Measurements from ENCODE around the gene ZDHHC9. TPM values are rescaled to one million over a fixed set of nuclear protein-coding genes. Genes with fewer than 3 reads are reported as not detected.
A peak's percentile ranks its signal among the peaks of the same experiment; 100 is the strongest.

The ZDHHC9 gene
- total RNA-seq, 1 donor from 2014 or later: 33.1 TPM

GRCh38 chrX:129846716-129847115 lies 3.0 kb upstream of the ZDHHC9 start:
- Histone ChIP-seq H3K9me3 (ENCODE audit: low read depth) (no peaks in the 10 kb centered on the region), H2AFZ (replicated peaks) (no peak overlapping the region), H3K4me2 (no peak overlapping the region), H3K4me1 (peaks cover 5% of the 10 kb centered on the region), H3K4me3 (no peak overlapping the region), H3K27ac (no peak overlapping the region), H3K36me3 (no peaks in the 10 kb centered on the region), H3K9ac (no peak overlapping the region), H3K79me2 (ENCODE audit: low read depth) (peaks cover 12% of the 10 kb centered on the region), H3K27me3 (no peaks in the 10 kb centered on the region), H3F3A (ENCODE audit: low read depth) (no peaks in the 10 kb centered on the region), H4K20me1 (ENCODE audit: low read depth) (no peaks in the 10 kb centered on the region)
- Mint-ChIP-seq H3K27me3 (ENCODE audit: insufficient read depth, low read depth) (peaks cover 6% of the 10 kb centered on the region), H3K27ac (no peak overlapping the region), H3K36me3 (no peaks in the 10 kb centered on the region), H3K9me3 (peaks cover 3% of the 10 kb centered on the region), H3K4me1 (peaks cover 13% of the 10 kb centered on the region), H3K4me3 (no peak overlapping the region)
- TF ChIP-seq EZH2phosphoT487 (IDR thresholded peaks at IDR 0.05) (no peak), EZH2 (IDR thresholded peaks at IDR 0.05) (no peak), CTCF (IDR thresholded peaks at IDR 0.05) (no peak)
- no peak for DNase-seq (ENCODE audit: low spot score)

GRCh38 chrX:129845616-129846190 lies 2.0 kb upstream of the ZDHHC9 start:
- no peak overlapping the region for H3K4me2 ChIP-seq
- H3K27me3 Mint-ChIP-seq (ENCODE audit: insufficient read depth, low read depth): peaks cover 6% of the 10 kb centered on the region
- DNase-seq (ENCODE audit: low spot score): no peak
- H3K4me3 ChIP-seq: no peak overlapping the region
- peaks cover 20% of the 10 kb centered on the region for H3K79me2 ChIP-seq (ENCODE audit: low read depth)
- no peaks in the 10 kb centered on the region for H3K27me3 ChIP-seq
- H4K20me1 ChIP-seq (ENCODE audit: low read depth): no peaks in the 10 kb centered on the region
- H3K9ac ChIP-seq: no peak overlapping the region
- no peaks in the 10 kb centered on the region for H3F3A ChIP-seq (ENCODE audit: low read depth)
- H3K27ac Mint-ChIP-seq: no peak overlapping the region
- H3K27ac ChIP-seq: no peak overlapping the region
- H3K9me3 Mint-ChIP-seq: peaks cover 3% of the 10 kb centered on the region
- peaks cover 2% of the 10 kb centered on the region for H3K36me3 Mint-ChIP-seq
- no peak overlapping the region for H2AFZ ChIP-seq (replicated peaks)
- TF ChIP-seq EZH2phosphoT487 (IDR thresholded peaks at IDR 0.05): no peak
- no peaks in the 10 kb centered on the region for H3K9me3 ChIP-seq (ENCODE audit: low read depth)
- H3K4me1 ChIP-seq: peaks cover 5% of the 10 kb centered on the region
- H3K4me1 Mint-ChIP-seq: peaks cover 21% of the 10 kb centered on the region
- no peak overlapping the region for H3K4me3 Mint-ChIP-seq
- H3K36me3 ChIP-seq: no peaks in the 10 kb centered on the region

GRCh38 chrX:129843209-129843458 lies 552 bp downstream of the ZDHHC9 start:
- Histone ChIP-seq H3K36me3 (no peaks in the 10 kb centered on the region), H3K79me2 (ENCODE audit: low read depth) (peaks cover 32% of the 10 kb centered on the region), H2AFZ (replicated peaks) (no peak overlapping the region), H3K4me3 (peak overlapping the region; percentile 63), H4K20me1 (ENCODE audit: low read depth) (peaks cover 6% of the 10 kb centered on the region), H3K4me1 (peaks cover 13% of the 10 kb centered on the region), H3K9me3 (ENCODE audit: low read depth) (no peaks in the 10 kb centered on the region), H3K27me3 (no peaks in the 10 kb centered on the region), H3F3A (ENCODE audit: low read depth) (no peaks in the 10 kb centered on the region), H3K27ac (no peak overlapping the region), H3K9ac (no peak overlapping the region), H3K4me2 (peak overlapping the region; percentile 71)
- H3K9me3 Mint-ChIP-seq: no peaks in the 10 kb centered on the region
- peaks cover 5% of the 10 kb centered on the region for H3K36me3 Mint-ChIP-seq
- peaks cover 39% of the 10 kb centered on the region for H3K4me1 Mint-ChIP-seq
- H3K27ac Mint-ChIP-seq: no peak overlapping the region
- H3K27me3 Mint-ChIP-seq (ENCODE audit: insufficient read depth, low read depth): peaks cover 10% of the 10 kb centered on the region
- peak overlapping the region; percentile 97 for H3K4me3 Mint-ChIP-seq
- no peak for TF ChIP-seq EZH2 (IDR thresholded peaks at IDR 0.05)
- TF ChIP-seq EZH2phosphoT487 (IDR thresholded peaks at IDR 0.05): no peak
- no peak for TF ChIP-seq CTCF (IDR thresholded peaks at IDR 0.05)
- DNase-seq (ENCODE audit: low spot score): peak; percentile 65

- no peaks in the 10 kb centered on the region for H3K36me3 ChIP-seq
- peak overlapping the region; percentile 71 for H3K4me2 ChIP-seq
- Mint-ChIP-seq H3K4me1 (peaks cover 39% of the 10 kb centered on the region), H3K27me3 (ENCODE audit: insufficient read depth, low read depth) (peaks cover 10% of the 10 kb centered on the region), H3K4me3 (peak overlapping the region; percentile 97), H3K9me3 (no peaks in the 10 kb centered on the region), H3K27ac (no peak overlapping the region), H3K36me3 (peaks cover 5% of the 10 kb centered on the region)
- no peaks in the 10 kb centered on the region for H3K9me3 ChIP-seq (ENCODE audit: low read depth)
- H3K79me2 ChIP-seq (ENCODE audit: low read depth): peaks cover 32% of the 10 kb centered on the region
- H2AFZ ChIP-seq (replicated peaks): no peak overlapping the region
- H3K9ac ChIP-seq: no peak overlapping the region
- peaks cover 6% of the 10 kb centered on the region for H4K20me1 ChIP-seq (ENCODE audit: low read depth)
- TF ChIP-seq EZH2 (IDR thresholded peaks at IDR 0.05) (no peak), CTCF (IDR thresholded peaks at IDR 0.05) (no peak), EZH2phosphoT487 (IDR thresholded peaks at IDR 0.05) (no peak)
- peak; percentile 14 for DNase-seq (ENCODE audit: low spot score)
- H3K4me3 ChIP-seq: peak overlapping the region; percentile 63
- H3K27me3 ChIP-seq: no peaks in the 10 kb centered on the region
- H3K4me1 ChIP-seq: peaks cover 13% of the 10 kb centered on the region
- H3K27ac ChIP-seq: no peak overlapping the region
- H3F3A ChIP-seq (ENCODE audit: low read depth): no peaks in the 10 kb centered on the region
Observed at GRCh38 chrX:129842510-129843208, 1.0 kb downstream of the ZDHHC9 start.

All from neural progenitor cell (in vitro differentiated cells).